ENCODE data around the gene MST1. TPM values are rescaled to one million over a fixed set of nuclear protein-coding genes. Genes with fewer than 3 reads are reported as not detected.

The MST1 gene
- total and polyA plus RNA-seq, 2 of the 4 experiments (the other 2 are of a cell fraction) = 1.3 to 13.0 TPM

DNA sequence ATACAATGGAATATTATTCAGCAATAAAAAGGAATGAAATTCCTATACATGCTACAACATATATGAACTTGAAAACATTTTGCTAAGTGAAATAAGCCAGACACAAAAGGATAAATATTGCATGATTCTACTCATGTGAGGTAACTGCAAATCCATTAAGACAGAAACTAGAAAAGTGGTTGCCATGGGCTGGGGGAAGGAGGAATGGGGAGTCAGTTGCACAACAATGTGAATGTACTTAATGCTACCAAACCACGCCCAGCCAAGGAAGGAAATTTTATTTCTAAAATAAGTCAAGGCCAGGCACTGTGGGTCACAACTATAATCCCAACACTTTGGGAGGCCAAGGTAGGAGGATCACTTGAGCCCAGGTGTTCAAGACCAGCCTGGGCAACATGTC, 44.3 kb upstream of the MST1 start:
- Histone ChIP-seq H2BK20ac (ENCODE audit: low read depth, low read length) (no peak overlapping the region), H4K5ac (ENCODE audit: low read depth, low read length) (no peak overlapping the region), H2AFZ (replicated peaks; ENCODE audit: low read length, poor library complexity) (no peak overlapping the region), H4K20me1 (ENCODE audit: insufficient read depth, low read length) (peaks cover 16% of the 10 kb centered on the region; the same call in 1 of the 2 replicates), H3K9me1 (ENCODE audit: insufficient read depth, low read length) (peaks cover 18% of the 10 kb centered on the region), H3K4me1 (ENCODE audit: control insufficient read depth, insufficient read depth, low read length) (no peaks in the 10 kb centered on the region), H3K4me3 (ENCODE audit: insufficient read depth, low read depth, low read length) (no peak overlapping the region), H3K23ac (ENCODE audit: low read depth, low read length) (no peak overlapping the region), H4K91ac (ENCODE audit: insufficient read depth, low read depth, low read length) (no peak overlapping the region), H2BK120ac (ENCODE audit: low read depth, low read length) (no peak overlapping the region), H3K14ac (replicated peaks; ENCODE audit: low read depth, low read length) (no peak overlapping the region), H2AK5ac (ENCODE audit: low read depth, low read length) (no peak overlapping the region), H4K8ac (ENCODE audit: low read depth in 2 of 2, low read length in 2 of 2) (no peak overlapping the region), H2BK5ac (ENCODE audit: low read depth, low read length, poor library complexity, severe bottlenecking) (no peak overlapping the region), H3K36me3 (ENCODE audit: control insufficient read depth, insufficient read depth, low read length) (peaks cover 49% of the 10 kb centered on the region), H3K9me3 (ENCODE audit: control insufficient read depth, insufficient read depth, low read length) (no peaks in the 10 kb centered on the region), H3K27ac (ENCODE audit: insufficient read depth, low read length) (no peak overlapping the region), H3K4ac (ENCODE audit: low read depth, low read length) (no peak overlapping the region), H3K27me3 (ENCODE audit: control insufficient read depth, insufficient read depth, low read length) (no peaks in the 10 kb centered on the region), H3K56ac (ENCODE audit: extremely low read depth, insufficient read depth, low read length) (no peak overlapping the region), H3K4me2 (ENCODE audit: low read depth, low read length) (no peak overlapping the region), H2BK15ac (ENCODE audit: low read depth, low read length) (no peak overlapping the region), H3K9ac (ENCODE audit: low read depth, low read length) (no peak overlapping the region), H3K79me1 (ENCODE audit: low read depth in 1 of 2, low read length in 2 of 2) (peaks cover 9 to 52% of the 10 kb centered on the region in 2 experiments), H3K18ac (ENCODE audit: low read depth, low read length) (no peak overlapping the region), H2AK9ac (replicated peaks; ENCODE audit: low read depth, low read length, poor library complexity) (no peak overlapping the region)
- WGBS, 2 experiments (ENCODE audit: extremely low coverage in 2 of 2, insufficient read length in 1 of 2) = no CpG with 5 or more reads among the region's 1 CpG
- in situ Hi-C loops (cut with MboI; ENCODE audit: low sequenced_read_pairs) = no loop called here
- POLR2A ChIA-PET (ENCODE audit: unreplicated experiment) = no interaction called here
- no TSS peak for BruUV-seq (replicated peaks)
- CTCF ChIA-PET = no interaction called here
- TF ChIP-seq RCOR1 (IDR thresholded peaks at IDR 0.05; ENCODE audit: insufficient replicate concordance, low read length) = no peak
- TF ChIP-seq, protein P1, sequence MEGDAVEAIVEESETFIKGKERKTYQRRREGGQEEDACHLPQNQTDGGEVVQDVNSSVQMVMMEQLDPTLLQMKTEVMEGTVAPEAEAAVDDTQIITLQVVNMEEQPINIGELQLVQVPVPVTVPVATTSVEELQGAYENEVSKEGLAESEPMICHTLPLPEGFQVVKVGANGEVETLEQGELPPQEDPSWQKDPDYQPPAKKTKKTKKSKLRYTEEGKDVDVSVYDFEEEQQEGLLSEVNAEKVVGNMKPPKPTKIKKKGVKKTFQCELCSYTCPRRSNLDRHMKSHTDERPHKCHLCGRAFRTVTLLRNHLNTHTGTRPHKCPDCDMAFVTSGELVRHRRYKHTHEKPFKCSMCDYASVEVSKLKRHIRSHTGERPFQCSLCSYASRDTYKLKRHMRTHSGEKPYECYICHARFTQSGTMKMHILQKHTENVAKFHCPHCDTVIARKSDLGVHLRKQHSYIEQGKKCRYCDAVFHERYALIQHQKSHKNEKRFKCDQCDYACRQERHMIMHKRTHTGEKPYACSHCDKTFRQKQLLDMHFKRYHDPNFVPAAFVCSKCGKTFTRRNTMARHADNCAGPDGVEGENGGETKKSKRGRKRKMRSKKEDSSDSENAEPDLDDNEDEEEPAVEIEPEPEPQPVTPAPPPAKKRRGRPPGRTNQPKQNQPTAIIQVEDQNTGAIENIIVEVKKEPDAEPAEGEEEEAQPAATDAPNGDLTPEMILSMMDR (conservative IDR thresholded peaks at IDR 0.05; ENCODE audit: low read depth, low read length) = no peak
- TF ChIP-seq MAZ (IDR thresholded peaks at IDR 0.05; ENCODE audit: borderline replicate concordance, low read depth, low read length) = no peak
- TF ChIP-seq MXI1 (IDR thresholded peaks at IDR 0.05; ENCODE audit: borderline replicate concordance, low read depth, low read length) = no peak
- no peak for TF ChIP-seq POLR2A (IDR thresholded peaks at IDR 0.05; ENCODE audit: low read depth, low read length)
- no peak for TF ChIP-seq BHLHE40 (IDR thresholded peaks at IDR 0.05; ENCODE audit: low read depth, low read length)
- no peak for TF ChIP-seq FOS (IDR thresholded peaks at IDR 0.05; ENCODE audit: low read depth, low read length)
- TF ChIP-seq, protein P2, sequence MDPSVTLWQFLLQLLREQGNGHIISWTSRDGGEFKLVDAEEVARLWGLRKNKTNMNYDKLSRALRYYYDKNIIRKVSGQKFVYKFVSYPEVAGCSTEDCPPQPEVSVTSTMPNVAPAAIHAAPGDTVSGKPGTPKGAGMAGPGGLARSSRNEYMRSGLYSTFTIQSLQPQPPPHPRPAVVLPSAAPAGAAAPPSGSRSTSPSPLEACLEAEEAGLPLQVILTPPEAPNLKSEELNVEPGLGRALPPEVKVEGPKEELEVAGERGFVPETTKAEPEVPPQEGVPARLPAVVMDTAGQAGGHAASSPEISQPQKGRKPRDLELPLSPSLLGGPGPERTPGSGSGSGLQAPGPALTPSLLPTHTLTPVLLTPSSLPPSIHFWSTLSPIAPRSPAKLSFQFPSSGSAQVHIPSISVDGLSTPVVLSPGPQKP (IDR thresholded peaks at IDR 0.05; ENCODE audit: borderline replicate concordance, low read depth, low read length) = no peak
- TF ChIP-seq RAD21 (IDR thresholded peaks at IDR 0.05; ENCODE audit: low read length) = no peak
- no peak for TF ChIP-seq CEBPB (IDR thresholded peaks at IDR 0.05; ENCODE audit: low read depth, low read length)
- TF ChIP-seq CHD1 (IDR thresholded peaks at IDR 0.05; ENCODE audit: low read depth, low read length) = no peak
- TF ChIP-seq, protein P3, sequence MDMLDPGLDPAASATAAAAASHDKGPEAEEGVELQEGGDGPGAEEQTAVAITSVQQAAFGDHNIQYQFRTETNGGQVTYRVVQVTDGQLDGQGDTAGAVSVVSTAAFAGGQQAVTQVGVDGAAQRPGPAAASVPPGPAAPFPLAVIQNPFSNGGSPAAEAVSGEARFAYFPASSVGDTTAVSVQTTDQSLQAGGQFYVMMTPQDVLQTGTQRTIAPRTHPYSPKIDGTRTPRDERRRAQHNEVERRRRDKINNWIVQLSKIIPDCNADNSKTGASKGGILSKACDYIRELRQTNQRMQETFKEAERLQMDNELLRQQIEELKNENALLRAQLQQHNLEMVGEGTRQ (IDR thresholded peaks at IDR 0.05; ENCODE audit: low read depth, low read length) = no peak
- ATAC-seq (ENCODE audit: low read depth) = no peak
- dilution Hi-C loops (cut with HindIII; ENCODE audit: low sequenced_read_pairs, unreplicated experiment) = no loop called here
- DNase-seq = no peak
- intact Hi-C loops (cut with micrococcal nuclease) = no loop called here
